Measurements from ENCODE around the gene HMOX1. TPM values are rescaled to one million over a fixed set of nuclear protein-coding genes. Genes with fewer than 3 reads are reported as not detected.

Gene HMOX1
- total RNA-seq, 1 donor from 2014 or later: 26.8 TPM

DNA sequence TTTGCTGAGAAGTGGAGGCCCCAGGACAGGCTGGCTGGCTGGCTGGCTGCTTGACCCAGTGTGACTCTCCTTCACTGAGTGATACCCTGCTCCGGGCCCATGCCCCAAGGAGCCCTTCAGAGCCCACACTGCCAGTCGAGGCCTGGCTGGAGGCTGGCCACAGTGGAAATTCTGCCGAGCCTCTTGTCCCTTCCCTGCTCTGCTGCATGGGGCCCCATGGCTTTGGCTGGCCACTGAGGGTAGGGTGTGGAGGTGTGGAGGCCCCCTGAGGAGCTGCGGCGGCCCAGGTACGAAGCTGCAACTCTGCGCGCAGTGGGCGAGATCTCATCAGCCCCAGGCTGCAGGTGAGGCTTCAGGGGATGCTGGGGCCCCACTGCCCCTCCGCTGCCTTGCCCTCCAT, 33.4 kb upstream of the HMOX1 start:
- intact Hi-C loops (cut with DNase I): no loop called here
- H3K4me3 ChIP-seq: no peak overlapping the region
- DNase-seq (ENCODE audit: extremely low spot score in 2 of 2): no peak
- no peaks in the 10 kb centered on the region for H3K9me3 ChIP-seq
- peaks cover 32% of the 10 kb centered on the region for H3K4me1 ChIP-seq
- no peaks in the 10 kb centered on the region for H3K27me3 ChIP-seq
- TF ChIP-seq POLR2A (IDR thresholded peaks at IDR 0.05) (no peak), POLR2AphosphoS5 (IDR thresholded peaks at IDR 0.05; ENCODE audit: insufficient read depth in 1 of 2, low read depth in 1 of 2) (no peak)
- TF ChIP-seq, protein P1, sequence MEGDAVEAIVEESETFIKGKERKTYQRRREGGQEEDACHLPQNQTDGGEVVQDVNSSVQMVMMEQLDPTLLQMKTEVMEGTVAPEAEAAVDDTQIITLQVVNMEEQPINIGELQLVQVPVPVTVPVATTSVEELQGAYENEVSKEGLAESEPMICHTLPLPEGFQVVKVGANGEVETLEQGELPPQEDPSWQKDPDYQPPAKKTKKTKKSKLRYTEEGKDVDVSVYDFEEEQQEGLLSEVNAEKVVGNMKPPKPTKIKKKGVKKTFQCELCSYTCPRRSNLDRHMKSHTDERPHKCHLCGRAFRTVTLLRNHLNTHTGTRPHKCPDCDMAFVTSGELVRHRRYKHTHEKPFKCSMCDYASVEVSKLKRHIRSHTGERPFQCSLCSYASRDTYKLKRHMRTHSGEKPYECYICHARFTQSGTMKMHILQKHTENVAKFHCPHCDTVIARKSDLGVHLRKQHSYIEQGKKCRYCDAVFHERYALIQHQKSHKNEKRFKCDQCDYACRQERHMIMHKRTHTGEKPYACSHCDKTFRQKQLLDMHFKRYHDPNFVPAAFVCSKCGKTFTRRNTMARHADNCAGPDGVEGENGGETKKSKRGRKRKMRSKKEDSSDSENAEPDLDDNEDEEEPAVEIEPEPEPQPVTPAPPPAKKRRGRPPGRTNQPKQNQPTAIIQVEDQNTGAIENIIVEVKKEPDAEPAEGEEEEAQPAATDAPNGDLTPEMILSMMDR (IDR thresholded peaks at IDR 0.05): no peak
- H3K36me3 ChIP-seq: peaks cover 0 to 42% of the 10 kb centered on the region in 2 donors
- H3K27ac ChIP-seq: no peak overlapping the region

DNA sequence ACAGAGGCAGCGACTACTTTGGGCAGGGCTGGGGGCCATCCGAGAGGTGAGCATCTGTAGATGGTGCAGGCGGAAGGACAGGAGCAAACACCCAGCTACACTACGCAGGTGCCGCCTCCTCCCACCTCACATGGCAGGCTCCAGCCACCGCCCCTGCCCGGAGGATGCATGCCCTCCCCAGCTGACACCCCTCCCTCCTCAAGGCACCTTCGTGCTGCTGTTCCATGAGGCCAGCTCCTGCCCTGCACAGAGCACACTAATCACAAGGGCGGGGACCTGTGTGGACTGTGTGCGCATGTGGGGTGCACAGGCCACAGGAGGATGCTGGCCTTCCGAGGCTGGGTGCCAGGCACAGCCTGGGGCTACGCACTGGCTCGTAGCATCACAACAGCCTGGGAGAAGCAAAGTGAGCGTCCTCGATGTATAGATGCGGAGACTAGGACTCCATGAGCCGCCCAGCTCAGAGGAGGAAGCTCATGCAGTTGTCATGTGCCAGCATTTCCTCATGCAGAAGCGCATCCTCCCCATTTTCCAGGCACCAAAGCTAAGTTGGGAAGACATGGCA, 32.8 kb upstream of the HMOX1 start:
- Histone ChIP-seq H3K27me3 (no peaks in the 10 kb centered on the region), H3K9me3 (no peaks in the 10 kb centered on the region), H3K36me3 (peaks cover 0 to 39% of the 10 kb centered on the region in 2 donors), H3K4me3 (no peak overlapping the region), H3K4me1 (peaks cover 37% of the 10 kb centered on the region), H3K27ac (no peak overlapping the region)
- intact Hi-C loops (cut with DNase I): no loop called here
- TF ChIP-seq POLR2AphosphoS5 (IDR thresholded peaks at IDR 0.05; ENCODE audit: insufficient read depth in 1 of 2, low read depth in 1 of 2) (no peak), POLR2A (IDR thresholded peaks at IDR 0.05) (no peak)
- TF ChIP-seq, protein P1 (IDR thresholded peaks at IDR 0.05): no peak
- DNase-seq (ENCODE audit: extremely low spot score in 2 of 2): no peak

DNA sequence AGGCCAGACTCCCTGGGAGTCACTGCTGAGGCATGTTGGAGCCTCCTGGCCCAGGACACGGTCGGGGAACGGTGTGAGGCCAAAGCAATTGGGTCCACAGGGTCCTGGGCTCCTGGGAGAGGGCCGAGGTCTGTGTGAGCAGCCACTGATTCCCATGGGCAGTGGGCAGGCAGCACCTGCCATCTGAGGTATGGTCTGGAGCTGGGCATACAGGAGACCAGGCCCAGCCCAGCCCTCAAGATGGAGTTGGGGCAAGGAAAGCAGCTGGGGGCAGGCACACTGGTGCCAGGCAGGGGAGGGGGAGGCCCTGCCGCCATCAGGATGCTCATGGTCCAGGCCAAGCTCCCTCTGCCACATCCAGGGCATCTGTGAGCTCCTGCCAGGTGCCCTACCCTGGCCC, 32.2 kb upstream of the HMOX1 start:
- H3K27ac ChIP-seq: no peak overlapping the region
- peaks cover 0 to 37% of the 10 kb centered on the region in 2 donors for H3K36me3 ChIP-seq
- no peak for DNase-seq (ENCODE audit: extremely low spot score in 2 of 2)
- peaks cover 37% of the 10 kb centered on the region for H3K4me1 ChIP-seq
- TF ChIP-seq, protein P1 (IDR thresholded peaks at IDR 0.05): no peak
- TF ChIP-seq POLR2A (IDR thresholded peaks at IDR 0.05) (no peak), POLR2AphosphoS5 (IDR thresholded peaks at IDR 0.05; ENCODE audit: insufficient read depth in 1 of 2, low read depth in 1 of 2) (no peak)
- no peaks in the 10 kb centered on the region for H3K27me3 ChIP-seq
- intact Hi-C loops (cut with DNase I): loop anchor here (1.0 kb wide), 1 partner anchor 23 kb away; no protein-coding TSS in a partner anchor
- no peaks in the 10 kb centered on the region for H3K9me3 ChIP-seq
- no peak overlapping the region for H3K4me3 ChIP-seq

DNA sequence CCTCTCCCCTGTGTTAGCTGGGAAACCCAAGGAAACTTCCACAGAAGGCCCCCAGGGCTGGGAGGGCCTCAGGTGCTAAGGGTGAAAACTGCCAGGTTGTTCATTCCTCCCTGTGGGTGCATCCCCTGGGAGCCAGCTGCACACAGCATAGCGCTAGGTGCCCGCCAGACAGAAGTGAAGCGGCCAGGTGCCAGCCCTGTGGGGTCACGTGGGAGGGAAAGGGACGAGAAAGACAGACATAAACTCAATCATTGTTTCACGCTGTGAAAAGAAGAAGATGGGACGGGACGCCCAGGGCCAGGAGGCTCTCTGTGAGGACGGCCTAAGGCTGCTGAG, 31.6 kb upstream of the HMOX1 start:
- intact Hi-C loops (cut with DNase I): loop anchor here (1.0 kb wide), 1 partner anchor 24 kb away; no protein-coding TSS in a partner anchor
- Histone ChIP-seq H3K27ac (peak overlapping the region; percentile 86), H3K4me1 (peaks cover 37% of the 10 kb centered on the region), H3K36me3 (peaks cover 0 to 33% of the 10 kb centered on the region in 2 donors), H3K9me3 (no peaks in the 10 kb centered on the region), H3K27me3 (no peaks in the 10 kb centered on the region), H3K4me3 (no peak overlapping the region)
- TF ChIP-seq POLR2A (IDR thresholded peaks at IDR 0.05): no peak
- TF ChIP-seq, protein P1 (IDR thresholded peaks at IDR 0.05): no peak
- TF ChIP-seq POLR2AphosphoS5 (IDR thresholded peaks at IDR 0.05; ENCODE audit: insufficient read depth in 1 of 2, low read depth in 1 of 2): no peak
- DNase-seq (ENCODE audit: extremely low spot score in 2 of 2): no peak

DNA sequence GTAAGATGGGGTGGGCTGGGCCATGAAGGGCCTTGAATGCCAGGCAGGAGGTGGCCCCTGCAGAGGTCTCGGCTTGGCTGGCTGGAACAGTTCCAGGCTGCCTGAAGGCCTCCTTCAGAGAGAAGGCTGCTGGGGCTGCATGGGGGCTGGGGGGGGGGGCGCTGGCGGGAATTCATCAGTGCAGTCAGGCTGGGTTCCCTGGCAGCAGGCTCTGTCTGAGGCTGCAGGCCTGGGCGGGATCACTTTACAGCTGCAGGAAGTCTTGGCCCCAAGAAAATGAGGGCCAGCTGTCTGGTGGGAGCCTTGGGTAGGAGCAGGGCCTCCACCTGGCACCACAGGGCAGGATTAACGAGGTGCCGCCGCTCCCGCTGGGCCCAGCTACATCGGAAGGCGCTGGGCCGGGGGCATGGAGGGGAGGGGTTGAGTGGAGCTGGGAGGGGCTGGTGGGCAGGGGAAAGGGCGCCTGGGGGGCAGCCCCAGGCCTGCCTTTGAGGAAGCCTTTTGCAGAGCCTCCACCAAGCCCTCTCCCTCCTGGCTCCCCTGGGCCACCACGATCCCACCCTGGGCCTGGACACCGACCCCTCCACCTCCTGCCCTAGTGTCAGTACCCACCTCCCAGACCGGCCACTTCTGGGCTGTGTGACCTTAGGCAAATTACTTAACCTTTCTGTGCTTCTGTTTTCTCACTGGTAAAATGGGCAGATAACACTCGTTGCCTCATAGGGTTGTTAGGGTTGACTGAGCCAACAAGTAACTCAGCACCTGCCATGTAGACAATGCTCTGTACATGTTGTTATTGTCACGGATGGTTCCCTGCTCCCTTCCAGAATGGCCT, 31.0 kb upstream of the HMOX1 start:
- Histone ChIP-seq H3K27ac (peak overlapping the region; percentile 86), H3K27me3 (no peaks in the 10 kb centered on the region), H3K9me3 (no peaks in the 10 kb centered on the region), H3K36me3 (peaks cover 0 to 30% of the 10 kb centered on the region in 2 donors), H3K4me3 (no peak overlapping the region), H3K4me1 (peaks cover 37% of the 10 kb centered on the region)
- intact Hi-C loops (cut with DNase I): loop anchor here (1.0 to 5.0 kb wide), 2 partner anchors 25 to 237 kb away; no protein-coding TSS in a partner anchor
- DNase-seq (ENCODE audit: extremely low spot score in 2 of 2): no peak
- TF ChIP-seq POLR2AphosphoS5 (IDR thresholded peaks at IDR 0.05; ENCODE audit: insufficient read depth in 1 of 2, low read depth in 1 of 2) (no peak), POLR2A (IDR thresholded peaks at IDR 0.05) (no peak)
- TF ChIP-seq, protein P1 (IDR thresholded peaks at IDR 0.05): no peak

Measured in vagina (tissue), 2 donors.